Keratinocyte (primary cell): ENCODE measurements around the gene GPR3. TPM values are rescaled to one million over a fixed set of nuclear protein-coding genes. Genes with fewer than 3 reads are reported as not detected.
"Not testable (repeated sequence)": the region's sequence is repeated elsewhere in the genome, so short reads cannot be mapped to it uniquely, and the experiment has no call there.

ENCODE experiments used
- DNase-seq: peaks from one replicate; pipeline ENCODE4 v3.0.0-alpha.2; 2011; ENCODE audit warnings: low read depth, missing footprints, low spot score
- FAIRE-seq: peaks from 2 replicates; lab custom pipeline; 2011; peaks lifted over from hg19 to GRCh38; lab: Jason Lieb, UNC
- H2AFZ ChIP-seq: 2 replicates; pipeline ENCODE4 v1.6.0; 2012; ENCODE audit warnings: low read length, control low read depth, inconsistent platforms; ENCODE audit not compliant: control insufficient read depth
- H3K27ac ChIP-seq: 2 replicates; pipeline ENCODE4 v1.5.1; 2011; ENCODE audit warnings: low read length; ENCODE audit not compliant: control insufficient read depth, insufficient read depth
- H3K27me3 ChIP-seq: 3 replicates; pipeline ENCODE4 v1.6.0; 2011; ENCODE audit warnings: low read length; ENCODE audit not compliant: control insufficient read depth, insufficient read depth; ENCODE audit errors: extremely low read depth
- H3K36me3 ChIP-seq, 2 experiments: 2 replicates in 1 of 2; 3 replicates in 1 of 2; pipeline ENCODE4 v1.5.1; 2011; ENCODE audit warnings: low read length in 2 of 2, mild to moderate bottlenecking in 1 of 2; ENCODE audit not compliant: control insufficient read depth in 2 of 2, insufficient read depth in 2 of 2; ENCODE audit errors: extremely low read depth in 1 of 2
- H3K4me1 ChIP-seq: 3 replicates; pipeline ENCODE4 v1.5.1; 2011; ENCODE audit warnings: low read length; ENCODE audit not compliant: control insufficient read depth, insufficient read depth; ENCODE audit errors: extremely low read depth
- H3K4me2 ChIP-seq: 3 replicates; pipeline ENCODE4 v1.6.0; 2011; ENCODE audit warnings: low read depth, low read length; ENCODE audit not compliant: control insufficient read depth, insufficient read depth; ENCODE audit errors: extremely low read depth
- H3K4me3 ChIP-seq, 3 experiments: fragments of 200-600 bp in 1 of 3; sonication (generic) in 1 of 3; 2 replicates in 2 of 3; 3 replicates in 1 of 3; pipeline ENCODE4 v1.5.1; 2011 to 2016; ENCODE audit warnings: low read length in 3 of 3, mild to moderate bottlenecking in 3 of 3, control low read depth in 2 of 3, inconsistent platforms in 1 of 3, low read depth in 1 of 3, mixed read lengths in 1 of 3, mixed run types in 1 of 3, moderate library complexity in 1 of 3; ENCODE audit not compliant: control insufficient read depth in 2 of 3, insufficient read depth in 2 of 3; ENCODE audit errors: extremely low read depth in 1 of 3
- H3K79me2 ChIP-seq: 2 replicates; pipeline ENCODE4 v1.6.0; 2012; ENCODE audit warnings: low read length; ENCODE audit not compliant: control insufficient read depth, insufficient read depth
- H3K9ac ChIP-seq: 3 replicates; pipeline ENCODE4 v1.6.0; 2011; ENCODE audit warnings: low read length; ENCODE audit not compliant: control insufficient read depth, insufficient read depth; ENCODE audit errors: extremely low read depth
- H3K9me1 ChIP-seq: 3 replicates; pipeline ENCODE4 v1.6.0; 2011; ENCODE audit warnings: low read length; ENCODE audit not compliant: control insufficient read depth, insufficient read depth; ENCODE audit errors: extremely low read depth
- H3K9me3 ChIP-seq: 2 replicates; pipeline ENCODE4 v1.5.1; 2012; ENCODE audit warnings: low read depth, low read length; ENCODE audit not compliant: control insufficient read depth
- H4K20me1 ChIP-seq: 3 replicates; pipeline ENCODE4 v1.6.0; 2011; ENCODE audit warnings: low read length; ENCODE audit not compliant: control insufficient read depth, insufficient read depth; ENCODE audit errors: extremely low read depth
- CTCF ChIP-seq, 3 experiments: IDR thresholded peaks in 1 of 3; conservative IDR thresholded peaks in 1 of 3; optimal IDR thresholded peaks in 1 of 3; 2 replicates in 2 of 3; 3 replicates in 1 of 3; pipeline versions ENCODE3 to v1.5.1; 2011; ENCODE audit warnings: low read length in 3 of 3, mild to moderate bottlenecking in 3 of 3, moderate library complexity in 2 of 3, control low read depth in 1 of 3, inconsistent platforms in 1 of 3; ENCODE audit not compliant: insufficient read depth in 2 of 3; ENCODE audit errors: extremely low read depth in 1 of 3
- EZH2 ChIP-seq: IDR thresholded peaks from one replicate; pipeline ENCODE4 v1.6.1; 2012; ENCODE audit warnings: inconsistent platforms, mild to moderate bottlenecking, low read length, moderate library complexity
- dilution Hi-C: fragments of 300-500 bp; cut with MboI; formaldehyde crosslinking; loops from one replicate; pipeline ENCODE4 v1.7.0; 2020; ENCODE audit warnings: low sequenced_read_pairs; ENCODE audit not compliant: extremely low pct_ligation_motif_present
- polyA plus RNA-seq, 5 experiments: library from polyadenylated mRNA; depleted of rRNA in 3 of 5; stranded (reverse) in 3 of 5; stranded (forward) in 1 of 5; unstranded in 1 of 5; fragments of >200 nt; gene quantifications; 1 replicate in 1 of 5; 2 replicates in 3 of 5; 3 replicates in 1 of 5; pipeline versions ENCODE4 v1.2.1 to v1.2.3, GENCODE V29; 2011 to 2012; ENCODE audit warnings: missing spikeins in 2 of 5, low read depth in 1 of 5, low replicate concordance in 1 of 5

The GPR3 gene
- polyA plus RNA-seq, 1 donor (not counting 4 experiments of a cell fraction or from before 2014, with no cell fraction given), result 1.4 TPM

DNA sequence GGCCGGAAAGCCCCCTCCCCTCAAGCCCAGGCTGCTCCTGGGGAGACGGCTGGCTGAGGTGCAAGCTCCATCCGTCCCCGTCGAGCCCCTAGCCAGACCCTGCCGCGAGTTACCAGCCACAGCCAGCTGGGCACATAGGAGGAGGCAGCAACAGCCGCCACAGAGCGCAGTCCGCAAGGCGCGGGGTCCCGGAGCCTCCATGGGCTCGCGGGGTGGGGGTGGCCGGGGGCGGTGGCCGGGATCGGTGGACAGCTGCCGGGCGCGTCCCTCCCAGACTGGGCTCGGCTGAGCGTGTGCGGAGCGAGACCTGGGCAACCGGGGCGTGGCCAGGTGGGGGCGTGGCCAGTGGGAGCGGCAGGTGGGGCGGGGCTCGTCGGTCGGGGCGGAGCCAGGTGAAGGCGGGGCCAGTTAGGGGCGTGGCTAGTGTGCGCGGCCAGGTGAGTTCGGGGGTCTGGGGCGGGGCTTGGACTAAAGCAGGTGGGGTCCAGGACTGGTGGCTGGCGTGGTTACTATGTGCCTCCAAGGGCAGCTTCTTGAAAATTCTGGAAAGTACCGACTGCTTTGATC lies 9.3 kb upstream of the GPR3 start, which contains the start of gene CD164L2:
TSS of gene CD164L2 (minus strand) at position 295 of the 567 bp plus-strand sequence. CDS start at position 201, 94 bp downstream.
- TF ChIP-seq EZH2, result no peak
- Histone ChIP-seq H3K9ac (no peak within 1 kb of the TSS), H3K9me3 (no peaks in the 10 kb centered on the region), H4K20me1 (no peaks in the 10 kb centered on the region), H3K9me1 (no peaks in the 10 kb centered on the region), H3K4me3 (peak within 1 kb of the TSS; percentile 43 to 63 (median 54)), H3K4me1 (peaks cover 15% of the 10 kb centered on the region), H3K27me3 (no peaks in the 10 kb centered on the region), H3K4me2 (peak within 1 kb of the TSS; percentile 74), H2AFZ (peak within 1 kb of the TSS; percentile 58), H3K36me3 (no peaks in the 10 kb centered on the region), H3K79me2 (no peaks in the 10 kb centered on the region), H3K27ac (no peak within 1 kb of the TSS)
- FAIRE-seq (no peak), DNase-seq (no peak)
- dilution Hi-C loops, result no loop called here

GRCh38 chr1:27383661-27384060 lies 8.8 kb upstream of the GPR3 start:
- Histone ChIP-seq H3K27me3 (no peaks in the 10 kb centered on the region), H3K79me2 (no peaks in the 10 kb centered on the region), H3K4me2 (peak overlapping the region; percentile 16)

GRCh38 chr1:27384797-27385196 lies 7.6 kb upstream of the GPR3 start:
- H3K9me1 ChIP-seq, H3K4me3 ChIP-seq, H3K27ac ChIP-seq, H3K36me3 ChIP-seq, H4K20me1 ChIP-seq, H3K9me3 ChIP-seq, H3K9ac ChIP-seq, dilution Hi-C loops, H3K79me2 ChIP-seq, H3K27me3 ChIP-seq, H3K4me2 ChIP-seq, DNase-seq, H3K4me1 ChIP-seq, FAIRE-seq, H2AFZ ChIP-seq: not testable (repeated sequence)

More at GRCh38 chr1:27383661-27384060, 8.8 kb upstream of the GPR3 start:
- dilution Hi-C loops, result no loop called here
- no peak for DNase-seq
- Histone ChIP-seq H3K4me3 (peak overlapping the region in 1 of 3 experiments; percentile 34), H4K20me1 (no peaks in the 10 kb centered on the region), H3K27ac (no peak overlapping the region), H2AFZ (no peak overlapping the region), H3K9ac (no peak overlapping the region), H3K4me1 (peaks cover 13% of the 10 kb centered on the region), H3K9me3 (no peaks in the 10 kb centered on the region), H3K9me1 (no peaks in the 10 kb centered on the region), H3K36me3 (no peaks in the 10 kb centered on the region)
- no peak for FAIRE-seq
- TF ChIP-seq EZH2 (no peak), CTCF (optimal IDR thresholded peaks at IDR 0.05 in 1 of 3, IDR thresholded peaks at IDR 0.05 in 1 of 3, conservative IDR thresholded peaks at IDR 0.05 in 1 of 3; ENCODE audit: extremely low read depth in 1 of 3, insufficient read depth in 2 of 3, low read length in 3 of 3) (no peak)
